ENCODE measurements around the gene DENND1A. TPM values are rescaled to one million over a fixed set of nuclear protein-coding genes. Genes with fewer than 3 reads are reported as not detected.

The DENND1A gene
- polyA plus RNA-seq, 2 of the 4 experiments (the other 2 are of a cell fraction), result 15.1 to 21.9 TPM

DNA sequence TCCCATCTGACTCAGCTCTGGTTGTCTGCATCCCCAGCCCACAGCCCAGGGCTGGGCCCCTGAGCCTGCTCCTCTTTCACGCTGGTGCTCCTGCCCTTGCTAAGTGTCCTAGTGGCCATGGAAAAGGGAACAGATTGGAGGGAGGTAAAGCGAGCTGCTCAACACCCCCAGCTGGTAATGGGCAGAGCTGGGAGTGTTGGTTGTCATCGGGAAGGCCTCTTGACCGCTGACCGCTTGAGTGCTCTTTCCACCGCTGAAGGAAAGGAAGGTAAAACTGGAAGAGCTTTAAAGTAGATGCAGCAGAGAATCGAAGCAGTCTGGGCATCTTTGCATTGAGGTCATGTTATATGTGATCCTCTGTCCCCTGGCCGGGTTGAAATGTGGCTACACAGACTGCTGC, 513.8 kb downstream of the DENND1A start (continued):
- TF ChIP-seq, protein P1, sequence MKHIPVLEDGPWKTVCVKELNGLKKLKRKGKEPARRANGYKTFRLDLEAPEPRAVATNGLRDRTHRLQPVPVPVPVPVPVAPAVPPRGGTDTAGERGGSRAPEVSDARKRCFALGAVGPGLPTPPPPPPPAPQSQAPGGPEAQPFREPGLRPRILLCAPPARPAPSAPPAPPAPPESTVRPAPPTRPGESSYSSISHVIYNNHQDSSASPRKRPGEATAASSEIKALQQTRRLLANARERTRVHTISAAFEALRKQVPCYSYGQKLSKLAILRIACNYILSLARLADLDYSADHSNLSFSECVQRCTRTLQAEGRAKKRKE (CRISPR knock-in tag; IDR thresholded peaks at IDR 0.05; ENCODE audit: low read depth), result no peak
- TF ChIP-seq ZNF302 (CRISPR knock-in tag; IDR thresholded peaks at IDR 0.05) (no peak), CBX8 (IDR thresholded peaks at IDR 0.05) (no peak)

DNA sequence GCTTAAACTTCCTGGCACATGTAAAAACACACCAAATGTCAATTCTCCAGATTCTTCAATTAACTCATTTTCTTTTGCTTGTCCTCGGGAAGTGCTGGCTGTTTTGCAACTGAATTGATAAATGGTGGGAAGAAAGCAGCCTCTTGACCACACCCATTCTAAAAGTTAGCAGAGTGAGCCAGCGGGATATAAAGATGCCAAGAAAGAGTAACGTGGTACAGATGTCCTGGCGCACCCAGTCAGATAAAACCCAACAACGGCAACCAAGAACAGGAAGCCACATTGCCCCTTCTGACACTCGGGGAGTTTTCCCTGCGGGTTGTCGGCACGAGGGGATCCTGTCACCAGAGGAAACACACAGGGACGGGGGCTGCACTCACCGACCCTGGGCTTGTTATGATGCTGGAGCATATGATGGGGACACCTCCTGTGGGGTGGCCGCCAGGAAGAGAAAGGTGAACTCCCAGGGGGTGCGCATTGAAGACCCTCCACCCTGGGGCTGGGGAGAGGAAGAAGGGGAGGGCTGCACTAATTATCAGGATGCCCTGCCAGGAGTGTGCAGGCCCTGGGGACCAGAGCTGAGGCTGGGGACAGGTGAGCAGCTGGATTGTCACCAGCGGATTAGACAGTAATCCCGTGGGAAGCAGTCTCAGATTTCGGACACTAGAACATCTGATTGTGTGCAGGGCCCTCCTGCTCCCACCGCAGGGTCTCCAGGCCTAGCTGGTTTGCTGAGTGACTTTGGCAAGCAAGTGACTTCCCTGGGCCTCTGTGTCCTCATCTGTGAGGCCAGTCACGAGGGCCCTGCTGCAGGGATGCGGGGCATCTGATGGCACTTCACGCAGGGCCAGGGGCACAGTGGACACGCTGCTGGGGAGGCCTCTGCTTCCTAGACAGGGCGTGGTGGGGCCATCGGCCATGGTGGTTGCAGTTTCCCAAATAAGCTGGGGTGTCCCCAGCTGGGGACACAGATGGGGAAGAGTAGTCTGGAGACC, 514.7 kb downstream of the DENND1A start:
- Histone ChIP-seq H3K27ac (no peak overlapping the region), H3K9me3 (no peaks in the 10 kb centered on the region), H3K4me2 (no peak overlapping the region), H3K4me3 (no peak overlapping the region), H3K4me1 (no peaks in the 10 kb centered on the region)
- no peak for ATAC-seq
- ChIA-PET CTCF (interaction anchor here (0.6 to 2.5 kb wide), 4 partner anchors 16 to 833 kb away, joined by 3 to 7 read pairs (median 4); no protein-coding TSS in a partner anchor), POLR2A (no interaction called here)
- DNase-seq (ENCODE audit: low read depth in 1 of 2, low spot score in 1 of 2), result no peak
- no peak for FAIRE-seq
- TF ChIP-seq KDM1A (IDR thresholded peaks at IDR 0.05; ENCODE audit: low read depth), result no peak
- TF ChIP-seq, protein P2, sequence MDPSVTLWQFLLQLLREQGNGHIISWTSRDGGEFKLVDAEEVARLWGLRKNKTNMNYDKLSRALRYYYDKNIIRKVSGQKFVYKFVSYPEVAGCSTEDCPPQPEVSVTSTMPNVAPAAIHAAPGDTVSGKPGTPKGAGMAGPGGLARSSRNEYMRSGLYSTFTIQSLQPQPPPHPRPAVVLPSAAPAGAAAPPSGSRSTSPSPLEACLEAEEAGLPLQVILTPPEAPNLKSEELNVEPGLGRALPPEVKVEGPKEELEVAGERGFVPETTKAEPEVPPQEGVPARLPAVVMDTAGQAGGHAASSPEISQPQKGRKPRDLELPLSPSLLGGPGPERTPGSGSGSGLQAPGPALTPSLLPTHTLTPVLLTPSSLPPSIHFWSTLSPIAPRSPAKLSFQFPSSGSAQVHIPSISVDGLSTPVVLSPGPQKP (IDR thresholded peaks at IDR 0.05; ENCODE audit: low read depth, low read length), result no peak
- no peak for TF ChIP-seq FOXS1 (CRISPR knock-in tag; IDR thresholded peaks at IDR 0.05)
- no peak for TF ChIP-seq CBX2 (IDR thresholded peaks at IDR 0.05; ENCODE audit: borderline replicate concordance, low read depth)
- no peak for TF ChIP-seq NPAS2 (CRISPR knock-in tag; IDR thresholded peaks at IDR 0.05; ENCODE audit: borderline replicate concordance)
- no peak for TF ChIP-seq HOXA7 (CRISPR knock-in tag; IDR thresholded peaks at IDR 0.05)
- TF ChIP-seq SREBF2 (IDR thresholded peaks at IDR 0.05), result no peak
- TF ChIP-seq RNF2 (IDR thresholded peaks at IDR 0.05; ENCODE audit: borderline replicate concordance, low read depth), result no peak
- WGBS (ENCODE audit: missing lambda C conversion rate), result 87% methylated on average over 21 of the region's 23 CpGs

DNA sequence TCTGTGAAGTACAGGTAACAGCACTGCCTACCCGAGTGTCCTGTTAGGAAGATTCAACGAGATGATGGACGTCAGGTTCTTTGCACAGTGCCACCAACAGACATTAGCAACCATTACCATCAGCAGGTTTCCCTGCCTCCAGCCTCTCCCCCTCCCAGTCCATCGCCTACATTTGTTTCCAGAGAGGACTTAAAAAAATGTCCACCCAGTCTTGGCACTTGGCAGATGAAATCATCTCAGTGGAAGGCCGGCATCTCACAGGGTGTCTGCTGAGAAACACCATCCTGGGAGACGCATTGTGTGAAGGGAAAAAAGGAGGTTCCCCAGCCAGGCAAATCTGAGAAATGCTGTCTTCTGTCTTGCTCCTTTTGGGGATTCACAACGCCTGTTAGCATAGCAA, 515.7 kb downstream of the DENND1A start:
- WGBS (ENCODE audit: missing lambda C conversion rate), result 89% methylated on average over 7 of the region's 7 CpGs
- DNase-seq (ENCODE audit: low read depth in 1 of 2, low spot score in 1 of 2) (no peak), FAIRE-seq (no peak)

More for the DNA sequence above, 515.7 kb downstream of the DENND1A start:
- Histone ChIP-seq H3K4me1 (no peaks in the 10 kb centered on the region), H3K27ac (no peak overlapping the region), H3K4me3 (no peak overlapping the region), H3K4me2 (no peak overlapping the region), H3K9me3 (no peaks in the 10 kb centered on the region)
- ATAC-seq, result no peak
- no peak for TF ChIP-seq ZFP36 (IDR thresholded peaks at IDR 0.05; ENCODE audit: borderline replicate concordance, partially characterized antibody)
- no peak for TF ChIP-seq JUNB (IDR thresholded peaks at IDR 0.05)
- TF ChIP-seq, protein P3, sequence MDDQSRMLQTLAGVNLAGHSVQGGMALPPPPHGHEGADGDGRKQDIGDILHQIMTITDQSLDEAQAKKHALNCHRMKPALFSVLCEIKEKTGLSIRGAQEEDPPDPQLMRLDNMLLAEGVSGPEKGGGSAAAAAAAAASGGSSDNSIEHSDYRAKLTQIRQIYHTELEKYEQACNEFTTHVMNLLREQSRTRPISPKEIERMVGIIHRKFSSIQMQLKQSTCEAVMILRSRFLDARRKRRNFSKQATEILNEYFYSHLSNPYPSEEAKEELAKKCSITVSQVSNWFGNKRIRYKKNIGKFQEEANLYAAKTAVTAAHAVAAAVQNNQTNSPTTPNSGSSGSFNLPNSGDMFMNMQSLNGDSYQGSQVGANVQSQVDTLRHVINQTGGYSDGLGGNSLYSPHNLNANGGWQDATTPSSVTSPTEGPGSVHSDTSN (IDR thresholded peaks at IDR 0.05), result no peak
- TF ChIP-seq HOXB5 (CRISPR knock-in tag; IDR thresholded peaks at IDR 0.05), result no peak
- TF ChIP-seq TP53 (CRISPR knock-in tag; IDR thresholded peaks at IDR 0.05), result no peak
- no peak for TF ChIP-seq MAFK (IDR thresholded peaks at IDR 0.05; ENCODE audit: partially characterized antibody)
- TF ChIP-seq, protein P4, sequence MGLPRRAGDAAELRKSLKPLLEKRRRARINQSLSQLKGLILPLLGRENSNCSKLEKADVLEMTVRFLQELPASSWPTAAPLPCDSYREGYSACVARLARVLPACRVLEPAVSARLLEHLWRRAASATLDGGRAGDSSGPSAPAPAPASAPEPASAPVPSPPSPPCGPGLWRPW (IDR thresholded peaks at IDR 0.05), result no peak
- TF ChIP-seq, protein P5, sequence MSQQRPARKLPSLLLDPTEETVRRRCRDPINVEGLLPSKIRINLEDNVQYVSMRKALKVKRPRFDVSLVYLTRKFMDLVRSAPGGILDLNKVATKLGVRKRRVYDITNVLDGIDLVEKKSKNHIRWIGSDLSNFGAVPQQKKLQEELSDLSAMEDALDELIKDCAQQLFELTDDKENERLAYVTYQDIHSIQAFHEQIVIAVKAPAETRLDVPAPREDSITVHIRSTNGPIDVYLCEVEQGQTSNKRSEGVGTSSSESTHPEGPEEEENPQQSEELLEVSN (IDR thresholded peaks at IDR 0.05; ENCODE audit: borderline replicate concordance, low read depth), result no peak
- TF ChIP-seq CHD2 (IDR thresholded peaks at IDR 0.05; ENCODE audit: low read length, partially characterized antibody), result no peak
- no peak for TF ChIP-seq NPAS2 (CRISPR knock-in tag; IDR thresholded peaks at IDR 0.05; ENCODE audit: borderline replicate concordance)
- TF ChIP-seq FOXS1 (CRISPR knock-in tag; IDR thresholded peaks at IDR 0.05), result no peak
- TF ChIP-seq GATA3 (IDR thresholded peaks at IDR 0.05; ENCODE audit: borderline replicate concordance), result no peak
- no peak for TF ChIP-seq EHF (CRISPR knock-in tag; IDR thresholded peaks at IDR 0.05)
- TF ChIP-seq NFE2L2 (conservative IDR thresholded peaks at IDR 0.05; ENCODE audit: low read length), result no peak
- TF ChIP-seq, protein P6, sequence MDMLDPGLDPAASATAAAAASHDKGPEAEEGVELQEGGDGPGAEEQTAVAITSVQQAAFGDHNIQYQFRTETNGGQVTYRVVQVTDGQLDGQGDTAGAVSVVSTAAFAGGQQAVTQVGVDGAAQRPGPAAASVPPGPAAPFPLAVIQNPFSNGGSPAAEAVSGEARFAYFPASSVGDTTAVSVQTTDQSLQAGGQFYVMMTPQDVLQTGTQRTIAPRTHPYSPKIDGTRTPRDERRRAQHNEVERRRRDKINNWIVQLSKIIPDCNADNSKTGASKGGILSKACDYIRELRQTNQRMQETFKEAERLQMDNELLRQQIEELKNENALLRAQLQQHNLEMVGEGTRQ (IDR thresholded peaks at IDR 0.05), result no peak
- no peak for TF ChIP-seq CBX8 (IDR thresholded peaks at IDR 0.05)
- POLR2A ChIA-PET, result no interaction called here
- CTCF ChIA-PET, result no interaction called here
